Mucosa of descending colon (tissue), 3 donors: ENCODE results near the gene ITFG2. TPM values are rescaled to one million over a fixed set of nuclear protein-coding genes. Genes with fewer than 3 reads are reported as not detected.

Experiments used
- ATAC-seq: fragments of 200-7000 bp; cut with Tn5 transposase; one replicate; pipeline ENCODE4 v1.9.1; 2020; ENCODE audit warnings: mild to moderate bottlenecking, moderate library complexity
- DNase-seq, 3 donors: peaks; one replicate each; pipeline ENCODE4 v3.0.0-alpha.2; 2020
- H3K36me3 ChIP-seq: fragments of 200-600 bp; one replicate; pipeline ENCODE4 v1.8.0; 2021; ENCODE audit warnings: low read depth, mild to moderate bottlenecking
- H3K4me1 ChIP-seq: fragments of 200-600 bp; one replicate; pipeline ENCODE4 v1.8.0; 2021; ENCODE audit warnings: low read depth, mild to moderate bottlenecking
- H3K4me3 ChIP-seq: fragments of 200-600 bp; one replicate; pipeline ENCODE4 v1.8.0; 2021; ENCODE audit warnings: mild to moderate bottlenecking
- H3K9me3 ChIP-seq: fragments of 200-600 bp; one replicate; pipeline ENCODE4 v1.8.0; 2021; ENCODE audit warnings: mild to moderate bottlenecking
- CTCF ChIP-seq: fragments of 200-600 bp; IDR thresholded peaks from one replicate; pipeline ENCODE4 v1.8.0; 2022; ENCODE audit warnings: antibody characterized with exemption, mild to moderate bottlenecking
- intact Hi-C, 2 donors: fragments of 100-400 bp; cut with DNase I in 1 of 2; cut with micrococcal nuclease in 1 of 2; formaldehyde crosslinking; loops; one replicate each; pipeline versions ENCODE4 v1.11.0 to v1.11.1; 2022; cut with DNase I, micrococcal nuclease
- total RNA-seq, 3 donors: library from RNA; stranded (reverse); fragmentation: NEBNext Ultra II Directional in 2 of 3; extraction: Animal tissue kit (Norgen Biotek cat#: 25700) in 2 of 3; gene quantifications; one replicate each; pipeline versions ENCODE4 v1.2.1 to v1.2.4, GENCODE V29; 2021 to 2023
- donor health status: DM: no; HTN: no; CAD: no; lungs with moderate emphysema.
- donor health status: DM: no; HTN: no; CAD: no.
- donor health status: DM: no; HTN: yes; CAD: no.

Gene ITFG2
- total RNA-seq, 3 donors from 2014 or later, result 37.9 to 55.4 (median 38.0) TPM

GRCh38 chr12:2779281-2779680, 33.2 kb upstream of the ITFG2 start:
- no peaks in the 10 kb centered on the region for H3K9me3 ChIP-seq
- peak in 1 of 3 donors; percentile 48 for DNase-seq
- H3K4me3 ChIP-seq, result no peak overlapping the region
- peak; percentile 77 for ATAC-seq
- no peak for TF ChIP-seq CTCF
- peaks cover 8% of the 10 kb centered on the region for H3K4me1 ChIP-seq
- intact Hi-C loops, result no loop called here
- H3K36me3 ChIP-seq, result no peaks in the 10 kb centered on the region

- intact Hi-C loops, result loop anchor here in 1 of 2 donors (2.0 kb wide), 1 partner anchor 45 kb away; no protein-coding TSS in a partner anchor
- ATAC-seq (peak; percentile 93), DNase-seq (peak in 2 of 3 donors; percentile 66 to 70)
- H3K9me3 ChIP-seq, result no peaks in the 10 kb centered on the region
- H3K36me3 ChIP-seq, result no peaks in the 10 kb centered on the region
- TF ChIP-seq CTCF, result peak; percentile 72
- H3K4me1 ChIP-seq, result peaks cover 13% of the 10 kb centered on the region
- no peak overlapping the region for H3K4me3 ChIP-seq
Measured at GRCh38 chr12:2783936-2784600, 28.4 kb upstream of the ITFG2 start.

- TF ChIP-seq CTCF, result no peak
- Histone ChIP-seq H3K4me1 (peaks cover 13% of the 10 kb centered on the region), H3K9me3 (no peaks in the 10 kb centered on the region), H3K4me3 (no peak overlapping the region), H3K36me3 (no peaks in the 10 kb centered on the region)
- intact Hi-C loops, result loop anchor here in 1 of 2 donors (2.0 kb wide), 1 partner anchor 46 kb away; no protein-coding TSS in a partner anchor
- peak; percentile 57 for ATAC-seq
- DNase-seq, result no peak
Measured at GRCh38 chr12:2785017-2785416, 27.5 kb upstream of the ITFG2 start.

GRCh38 chr12:2791089-2791488, 21.4 kb upstream of the ITFG2 start:
- intact Hi-C loops, result no loop called here
- H3K4me1 ChIP-seq, result peaks cover 3% of the 10 kb centered on the region
- H3K36me3 ChIP-seq, result no peaks in the 10 kb centered on the region
- H3K4me3 ChIP-seq, result no peak overlapping the region
- no peaks in the 10 kb centered on the region for H3K9me3 ChIP-seq
- DNase-seq (no peak), ATAC-seq (no peak)
- no peak for TF ChIP-seq CTCF

GRCh38 chr12:2792671-2793500, 19.6 kb upstream of the ITFG2 start:
- Histone ChIP-seq H3K4me1 (peaks cover 7% of the 10 kb centered on the region), H3K36me3 (no peaks in the 10 kb centered on the region), H3K9me3 (no peaks in the 10 kb centered on the region), H3K4me3 (no peak overlapping the region)
- no peak for TF ChIP-seq CTCF
- DNase-seq (no peak), ATAC-seq (no peak)
- intact Hi-C loops, result no loop called here
